Measurements from ENCODE around the gene PI4KA. TPM values are rescaled to one million over a fixed set of nuclear protein-coding genes. Genes with fewer than 3 reads are reported as not detected.

Gene PI4KA
- total and polyA plus RNA-seq, 2 experiments from 2014 or later = 17.1 to 38.1 TPM

GRCh38 chr22:20834206-20834605 lies 24.4 kb downstream of the PI4KA start:
- H3K36me3 Mint-ChIP-seq (ENCODE audit: low read depth) = peaks cover 5% of the 10 kb centered on the region

More at GRCh38 chr22:20834206-20834605, 24.4 kb downstream of the PI4KA start:
- no peak overlapping the region for H2AFZ ChIP-seq
- no peaks in the 10 kb centered on the region; the same call in 1 of the 2 replicates for H4K20me1 ChIP-seq (replicated peaks; ENCODE audit: insufficient read depth)
- TF ChIP-seq EZH2phosphoT487 (IDR thresholded peaks at IDR 0.05; ENCODE audit: unreplicated experiment) = no peak
- no peak for TF ChIP-seq POLR2AphosphoS5 (IDR thresholded peaks at IDR 0.05; ENCODE audit: low read depth)
- TF ChIP-seq CTCF (conservative IDR thresholded peaks at IDR 0.05; ENCODE audit: low read depth in 2 of 2) = no peak
- TF ChIP-seq ETS1 (IDR thresholded peaks at IDR 0.05) = no peak
- TF ChIP-seq REST (IDR thresholded peaks at IDR 0.05; ENCODE audit: unreplicated experiment) = no peak
- TF ChIP-seq STAT1 (IDR thresholded peaks at IDR 0.05; ENCODE audit: unreplicated experiment) = no peak
- TF ChIP-seq NANOG (IDR thresholded peaks at IDR 0.05; ENCODE audit: borderline replicate concordance) = no peak
- no peak for TF ChIP-seq CREB1 (CRISPR knock-in tag; IDR thresholded peaks at IDR 0.05; ENCODE audit: low read depth)
- no peak for TF ChIP-seq JUNB (IDR thresholded peaks at IDR 0.05; ENCODE audit: unreplicated experiment)
- Mint-ChIP-seq H3K27me3 (ENCODE audit: insufficient read depth, low read depth, poor library complexity) (peaks cover 1% of the 10 kb centered on the region), H3K9me3 (no peaks in the 10 kb centered on the region), H3K27ac (no peak overlapping the region), H3K4me3 (no peak overlapping the region), H3K4me1 (no peaks in the 10 kb centered on the region)
- H3K79me2 ChIP-seq (replicated peaks; ENCODE audit: insufficient read depth) = peaks cover 8% of the 10 kb centered on the region
- no peak overlapping the region for H3K4me3 ChIP-seq
- H3K27me3 ChIP-seq (ENCODE audit: insufficient read depth) = no peaks in the 10 kb centered on the region
- DNase-seq (ENCODE audit: low spot score) (no peak), ATAC-seq (no peak)
- H3K36me3 ChIP-seq (ENCODE audit: insufficient read depth) = no peaks in the 10 kb centered on the region; the same call in 1 of the 2 replicates
- H3K4me2 ChIP-seq = no peak overlapping the region
- H3K4me1 ChIP-seq (ENCODE audit: insufficient read depth) = no peaks in the 10 kb centered on the region
- no peak overlapping the region for H3K27ac ChIP-seq (ENCODE audit: low read depth)
- H3K9me2 ChIP-seq (ENCODE audit: insufficient read depth) = no peaks in the 10 kb centered on the region
- no peaks in the 10 kb centered on the region for H3F3A ChIP-seq (replicated peaks; ENCODE audit: low read depth)
